Mammary epithelial cell (primary cell): Measurements from ENCODE around the gene DNMT3L.

Experiments used
- EZH2 ChIP-seq: IDR thresholded peaks from 2 replicates; pipeline ENCODE4 v1.6.1; 2012; ENCODE audit warnings: low read length, inconsistent platforms, borderline replicate concordance
- TF ChIP-seq, protein P1 (sequence below), 2 donors: IDR thresholded peaks in 1 of 2; conservative IDR thresholded peaks in 1 of 2; 2 replicates each; pipeline ENCODE4 v1.5.1; 2011 to 2012; ENCODE audit warnings: inconsistent platforms in 2 of 2, low read length in 2 of 2, mild to moderate bottlenecking in 2 of 2, control low read depth in 1 of 2, low read depth in 1 of 2; ENCODE audit not compliant: insufficient read depth in 1 of 2; ENCODE audit errors: extremely low read depth in 1 of 2

DNA sequence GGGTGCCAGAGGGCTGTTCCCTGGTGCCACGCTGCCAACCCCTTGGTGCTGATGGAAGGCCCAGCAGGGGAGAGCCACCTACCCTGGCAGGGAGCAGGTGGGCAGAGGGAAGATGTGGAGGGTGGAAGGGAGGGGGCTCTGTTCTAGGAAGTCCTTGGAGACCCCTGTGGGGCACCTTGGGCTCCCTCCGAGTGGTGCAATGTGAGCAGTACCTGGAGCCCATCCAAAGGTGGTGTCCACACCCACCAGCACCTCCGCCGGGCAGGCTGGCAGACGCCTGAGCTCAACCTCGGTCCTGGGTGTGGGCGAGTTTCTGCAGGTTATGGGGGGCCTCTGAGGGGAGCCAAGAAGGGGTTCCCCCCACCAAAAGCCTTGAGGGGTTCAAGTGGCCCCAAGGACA lies 11.3 kb upstream of the DNMT3L start:
- TF ChIP-seq EZH2 = no peak
- TF ChIP-seq, protein P1, sequence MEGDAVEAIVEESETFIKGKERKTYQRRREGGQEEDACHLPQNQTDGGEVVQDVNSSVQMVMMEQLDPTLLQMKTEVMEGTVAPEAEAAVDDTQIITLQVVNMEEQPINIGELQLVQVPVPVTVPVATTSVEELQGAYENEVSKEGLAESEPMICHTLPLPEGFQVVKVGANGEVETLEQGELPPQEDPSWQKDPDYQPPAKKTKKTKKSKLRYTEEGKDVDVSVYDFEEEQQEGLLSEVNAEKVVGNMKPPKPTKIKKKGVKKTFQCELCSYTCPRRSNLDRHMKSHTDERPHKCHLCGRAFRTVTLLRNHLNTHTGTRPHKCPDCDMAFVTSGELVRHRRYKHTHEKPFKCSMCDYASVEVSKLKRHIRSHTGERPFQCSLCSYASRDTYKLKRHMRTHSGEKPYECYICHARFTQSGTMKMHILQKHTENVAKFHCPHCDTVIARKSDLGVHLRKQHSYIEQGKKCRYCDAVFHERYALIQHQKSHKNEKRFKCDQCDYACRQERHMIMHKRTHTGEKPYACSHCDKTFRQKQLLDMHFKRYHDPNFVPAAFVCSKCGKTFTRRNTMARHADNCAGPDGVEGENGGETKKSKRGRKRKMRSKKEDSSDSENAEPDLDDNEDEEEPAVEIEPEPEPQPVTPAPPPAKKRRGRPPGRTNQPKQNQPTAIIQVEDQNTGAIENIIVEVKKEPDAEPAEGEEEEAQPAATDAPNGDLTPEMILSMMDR (conservative IDR thresholded peaks at IDR 0.05 in 1 of 2, IDR thresholded peaks at IDR 0.05 in 1 of 2; ENCODE audit: extremely low read depth in 1 of 2, insufficient read depth in 1 of 2, low read depth in 1 of 2, low read length in 2 of 2) = no peak
